WI38 (cell line): ENCODE measurements around the gene GAB3.

ENCODE experiments used
- H3K4me3 ChIP-seq: 2 replicates; pipeline ENCODE4 v1.5.1; 2011; ENCODE audit warnings: low read depth, mild to moderate bottlenecking, control low read depth, low read length
- CTCF ChIP-seq: IDR thresholded peaks from 2 replicates; pipeline ENCODE4 v1.5.1; 2012; ENCODE audit warnings: low read depth, mild to moderate bottlenecking, control low read depth, low read length

GAB3 gene

GRCh38 chrX:154775419-154776349 is 24.8 kb upstream of the GAB3 start:
- H3K4me3 ChIP-seq, result no peak overlapping the region
- no peak for TF ChIP-seq CTCF

- H3K4me3 ChIP-seq, result no peak overlapping the region
- TF ChIP-seq CTCF, result no peak
These were observed 23.7 kb upstream of the GAB3 start for GRCh38 chrX:154774622-154775021.

GRCh38 chrX:154762537-154763296 is 11.8 kb upstream of the GAB3 start, which contains the start of gene DKC1:
Gene DKC1 (plus strand): TSS chrX:154762864. CDS start chrX:154762966, 102 bp downstream.
- no peak for TF ChIP-seq CTCF
- H3K4me3 ChIP-seq, result peak within 1 kb of the TSS; percentile 67

GRCh38 chrX:154761977-154762536 is 11.2 kb upstream of the GAB3 start:
- TF ChIP-seq CTCF, result no peak
- peak overlapping the region; percentile 44 for H3K4me3 ChIP-seq

- H3K4me3 ChIP-seq, result no peak overlapping the region
- no peak for TF ChIP-seq CTCF
These were observed 7.8 kb upstream of the GAB3 start for GRCh38 chrX:154758696-154759095.

GRCh38 chrX:154751669-154752271 is 893 bp upstream of the GAB3 start:
- no peak for TF ChIP-seq CTCF
- H3K4me3 ChIP-seq, result no peak overlapping the region
